A673 (cell line): ENCODE results near the gene MINDY3. TPM values are rescaled to one million over a fixed set of nuclear protein-coding genes. Genes with fewer than 3 reads are reported as not detected.
"Not testable (repeated sequence)": the region's sequence is repeated elsewhere in the genome, so short reads cannot be mapped to it uniquely, and the experiment has no call there.

Source experiments
- BruUV-seq: library from RNA; stranded (reverse); fragments of 400-500 nt; replicated peaks from 2 replicates; lab custom pipeline; 2021; lab: Mats Ljungman, UMichigan
- CTCF ChIA-PET: fragments of 300-600 bp; sonication (Branson Sonifier 250); formaldehyde crosslinking; loops from one replicate; lab custom pipeline; 2022; ENCODE audit warnings: antibody characterized with exemption; lab: Charles Lee
- POLR2A ChIA-PET: fragments of 300-600 bp; sonication (Branson Sonifier 250); formaldehyde crosslinking; loops from one replicate; lab custom pipeline; 2022; ENCODE audit warnings: antibody characterized with exemption; ENCODE audit not compliant: low non-redundant PET; lab: Charles Lee
- DNase-seq: peaks from one replicate; pipeline ENCODE4 v3.0.0-alpha.2; 2015; ENCODE audit warnings: low spot score
- H3K27ac ChIP-seq: fragments of 200-600 bp; sonication (generic); 2 replicates; pipeline ENCODE4 v1.5.1; 2016; ENCODE audit warnings: mixed run types, low read depth, mild to moderate bottlenecking, mixed read lengths, antibody characterized with exemption, low read length; ENCODE audit not compliant: poor library complexity, severe bottlenecking
- H3K27me3 ChIP-seq: fragments of 200-600 bp; sonication (generic); replicated peaks from 2 replicates; pipeline ENCODE4 v1.6.1; 2017; ENCODE audit warnings: mixed run types, low read depth, mild to moderate bottlenecking, mixed read lengths, antibody characterized with exemption, low read length; ENCODE audit not compliant: insufficient read depth, poor library complexity
- H3K36me3 ChIP-seq: fragments of 200-600 bp; sonication (generic); 2 replicates; pipeline ENCODE4 v1.6.1; 2016; ENCODE audit warnings: mixed run types, mild to moderate bottlenecking, mixed read lengths, antibody characterized with exemption, low read length; ENCODE audit not compliant: insufficient read depth, poor library complexity, severe bottlenecking
- H3K4me1 ChIP-seq: fragments of 200-600 bp; sonication (generic); 2 replicates; pipeline ENCODE4 v1.6.1; 2017; ENCODE audit warnings: mixed run types, mild to moderate bottlenecking, mixed read lengths, antibody characterized with exemption, low read length; ENCODE audit not compliant: insufficient read depth, poor library complexity, severe bottlenecking
- H3K4me3 ChIP-seq: fragments of 200-600 bp; sonication (generic); 2 replicates; pipeline ENCODE4 v1.5.1; 2016; ENCODE audit warnings: low read depth, mixed run types, mild to moderate bottlenecking, mixed read lengths, low read length; ENCODE audit not compliant: poor library complexity, severe bottlenecking
- H3K9me3 ChIP-seq: fragments of 200-600 bp; sonication (generic); 2 replicates; pipeline ENCODE4 v1.6.1; 2016; ENCODE audit warnings: mixed run types, low read depth, mild to moderate bottlenecking, mixed read lengths, antibody characterized with exemption, low read length; ENCODE audit not compliant: poor library complexity, severe bottlenecking
- EZH2 ChIP-seq: fragments of 200-600 bp; sonication (generic); IDR thresholded peaks from 2 replicates; pipeline ENCODE4 v1.6.1; 2017; ENCODE audit warnings: borderline replicate concordance, low read depth, mild to moderate bottlenecking, mixed read lengths, antibody characterized with exemption, low read length; ENCODE audit not compliant: poor library complexity, severe bottlenecking
- intact Hi-C: fragments of 100-400 bp; cut with micrococcal nuclease; formaldehyde crosslinking; loops from one replicate; pipeline ENCODE4 v1.10.0; 2022; ENCODE audit not compliant: unreplicated experiment
- total RNA-seq: library from RNA; stranded (reverse); gene quantifications from 2 replicates; pipeline ENCODE4 v1.2.3, GENCODE V29; 2021
- TF ChIP-seq, protein P1 (sequence below): fragments of 300-800, 200-600 bp; sonication (generic); conservative IDR thresholded peaks from 2 replicates; pipeline ENCODE4 v1.5.1; 2017; ENCODE audit warnings: low read depth, mild to moderate bottlenecking, antibody characterized with exemption, low read length, moderate library complexity, mixed read lengths

The MINDY3 gene
- total RNA-seq, 1 experiment from 2014 or later: 14.6 TPM

DNA sequence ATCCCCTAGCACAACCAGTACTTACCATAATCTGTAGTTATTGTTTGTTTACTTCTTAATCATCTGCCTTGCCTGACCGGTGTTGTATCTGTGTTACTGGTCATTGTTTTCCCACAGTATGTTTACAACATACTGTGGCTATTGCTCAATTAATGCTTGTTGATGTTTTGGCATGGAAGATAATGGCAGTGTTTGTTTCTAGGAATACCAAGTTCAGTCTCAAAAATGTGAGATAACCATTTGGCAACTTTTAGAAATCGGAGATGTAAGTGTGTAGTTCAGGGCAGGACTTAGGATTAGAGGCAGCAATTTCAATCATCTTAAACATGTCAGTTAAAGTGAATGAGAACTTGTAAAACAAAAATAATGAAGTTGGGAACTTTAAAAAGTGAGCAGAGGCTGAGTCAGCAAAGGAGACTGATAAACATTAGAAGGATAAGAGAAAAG is 8.2 kb downstream of the MINDY3 start:
- ChIA-PET POLR2A (no interaction called here), CTCF (no interaction called here)
- Histone ChIP-seq H3K27me3 (no peaks in the 10 kb centered on the region), H3K36me3 (no peaks in the 10 kb centered on the region), H3K4me3 (no peak overlapping the region), H3K4me1 (no peaks in the 10 kb centered on the region), H3K9me3 (no peaks in the 10 kb centered on the region), H3K27ac (no peak overlapping the region)
- no peak for TF ChIP-seq EZH2
- TF ChIP-seq, protein P1, sequence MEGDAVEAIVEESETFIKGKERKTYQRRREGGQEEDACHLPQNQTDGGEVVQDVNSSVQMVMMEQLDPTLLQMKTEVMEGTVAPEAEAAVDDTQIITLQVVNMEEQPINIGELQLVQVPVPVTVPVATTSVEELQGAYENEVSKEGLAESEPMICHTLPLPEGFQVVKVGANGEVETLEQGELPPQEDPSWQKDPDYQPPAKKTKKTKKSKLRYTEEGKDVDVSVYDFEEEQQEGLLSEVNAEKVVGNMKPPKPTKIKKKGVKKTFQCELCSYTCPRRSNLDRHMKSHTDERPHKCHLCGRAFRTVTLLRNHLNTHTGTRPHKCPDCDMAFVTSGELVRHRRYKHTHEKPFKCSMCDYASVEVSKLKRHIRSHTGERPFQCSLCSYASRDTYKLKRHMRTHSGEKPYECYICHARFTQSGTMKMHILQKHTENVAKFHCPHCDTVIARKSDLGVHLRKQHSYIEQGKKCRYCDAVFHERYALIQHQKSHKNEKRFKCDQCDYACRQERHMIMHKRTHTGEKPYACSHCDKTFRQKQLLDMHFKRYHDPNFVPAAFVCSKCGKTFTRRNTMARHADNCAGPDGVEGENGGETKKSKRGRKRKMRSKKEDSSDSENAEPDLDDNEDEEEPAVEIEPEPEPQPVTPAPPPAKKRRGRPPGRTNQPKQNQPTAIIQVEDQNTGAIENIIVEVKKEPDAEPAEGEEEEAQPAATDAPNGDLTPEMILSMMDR: no peak
- no peak for DNase-seq
- no TSS peak for BruUV-seq
- intact Hi-C loops: no loop called here

DNA sequence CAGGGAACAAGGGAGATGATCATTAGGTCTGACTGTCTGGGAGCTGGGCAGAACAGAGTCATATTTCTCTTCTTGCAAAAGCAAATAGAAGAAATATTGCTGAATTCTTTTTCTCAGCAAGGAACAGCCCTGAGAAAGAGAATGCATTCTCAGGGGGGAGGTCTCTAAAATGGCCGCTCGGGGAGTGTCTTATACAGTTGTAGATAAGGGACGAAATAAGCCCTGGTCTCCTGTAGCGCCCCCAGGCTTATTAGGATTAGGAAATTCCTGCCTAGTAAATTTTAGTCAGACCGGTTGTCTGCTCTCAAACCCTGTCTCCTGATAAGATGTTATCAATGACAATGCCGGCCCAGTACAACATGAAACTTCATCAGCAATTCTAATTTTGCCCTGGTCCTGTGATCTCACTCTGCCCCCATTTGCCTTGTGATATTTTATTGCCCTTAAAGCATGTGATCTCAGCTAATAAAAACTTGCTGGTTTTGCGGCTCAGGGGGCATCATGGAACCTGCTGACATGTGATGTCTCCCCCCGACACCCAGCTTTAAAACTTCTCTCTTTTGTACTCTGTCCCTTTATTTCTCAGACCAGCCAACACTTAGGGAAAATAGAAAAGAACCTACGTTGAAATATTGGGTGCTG is 9.8 kb downstream of the MINDY3 start:
- POLR2A ChIA-PET: not testable (repeated sequence)

DNA sequence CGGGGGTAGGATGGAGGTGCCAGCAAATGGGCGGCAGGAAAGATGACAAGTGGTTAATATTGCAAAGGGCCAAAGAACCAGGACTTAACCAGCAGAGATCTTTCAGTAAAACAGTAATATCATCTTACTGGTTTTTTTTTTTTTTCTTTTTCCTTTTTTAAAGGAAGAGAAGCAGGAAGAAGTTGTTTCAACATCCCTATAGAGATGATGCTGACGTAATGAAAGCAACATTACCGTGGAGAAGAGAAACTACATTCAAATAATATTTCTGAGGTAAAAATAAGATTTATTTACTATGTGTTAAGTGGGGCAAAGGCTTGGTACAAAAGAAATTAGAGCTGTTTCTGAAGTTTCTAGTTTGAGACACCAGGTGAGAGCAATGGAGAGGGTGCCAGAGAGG is 11.0 kb downstream of the MINDY3 start:
- Histone ChIP-seq H3K4me3 (no peak overlapping the region), H3K36me3 (no peaks in the 10 kb centered on the region), H3K27me3 (no peaks in the 10 kb centered on the region), H3K27ac (no peak overlapping the region), H3K4me1 (peaks cover 5% of the 10 kb centered on the region), H3K9me3 (no peaks in the 10 kb centered on the region)
- intact Hi-C loops: no loop called here
- TF ChIP-seq, protein P1: no peak
- no peak for TF ChIP-seq EZH2
- no peak for DNase-seq
- BruUV-seq: no TSS peak
- ChIA-PET CTCF (no interaction called here), POLR2A (no interaction called here)

More for the DNA sequence above, 9.8 kb downstream of the MINDY3 start:
- intact Hi-C loops, DNase-seq, H3K36me3 ChIP-seq, H3K4me3 ChIP-seq, CTCF ChIA-PET, BruUV-seq, H3K9me3 ChIP-seq, H3K27ac ChIP-seq, H3K27me3 ChIP-seq, H3K4me1 ChIP-seq: not testable (repeated sequence)

DNA sequence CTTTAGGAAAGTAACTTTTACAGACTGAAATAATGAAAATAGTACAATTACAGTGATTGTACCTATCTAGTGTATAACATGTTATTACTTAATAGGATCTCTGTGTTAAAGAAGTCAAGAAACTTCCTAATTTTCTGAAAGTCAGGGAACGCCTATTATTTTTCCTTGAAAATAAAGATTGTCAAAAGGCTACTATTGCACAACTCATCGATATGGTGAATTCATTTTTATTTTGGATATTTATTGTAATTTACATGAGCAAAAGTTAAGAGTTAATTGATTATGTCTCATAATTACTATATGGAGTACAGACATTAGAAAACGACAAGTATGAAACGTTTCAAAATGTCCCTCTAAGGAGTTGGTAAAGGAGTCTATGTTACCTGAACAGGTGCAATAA is 12.8 kb downstream of the MINDY3 start:
- intact Hi-C loops: no loop called here
- no peak for DNase-seq
- POLR2A ChIA-PET: no interaction called here
- Histone ChIP-seq H3K4me1 (peaks cover 15% of the 10 kb centered on the region), H3K27ac (no peak overlapping the region), H3K9me3 (no peaks in the 10 kb centered on the region), H3K4me3 (no peak overlapping the region), H3K36me3 (no peaks in the 10 kb centered on the region), H3K27me3 (no peaks in the 10 kb centered on the region)
- CTCF ChIA-PET: no interaction called here
- no peak for TF ChIP-seq EZH2
- TF ChIP-seq, protein P1: no peak
- BruUV-seq: no TSS peak
